GM12874 (cell line): Measurements from ENCODE around the gene ART1.

Source experiments
- TF ChIP-seq, protein P1 (sequence below): IDR thresholded peaks from 2 replicates; pipeline ENCODE4 v1.5.1; 2011; ENCODE audit warnings: low read depth, mild to moderate bottlenecking, control low read depth, low read length, moderate library complexity; ENCODE audit not compliant: insufficient read depth

The ART1 gene, protein sequence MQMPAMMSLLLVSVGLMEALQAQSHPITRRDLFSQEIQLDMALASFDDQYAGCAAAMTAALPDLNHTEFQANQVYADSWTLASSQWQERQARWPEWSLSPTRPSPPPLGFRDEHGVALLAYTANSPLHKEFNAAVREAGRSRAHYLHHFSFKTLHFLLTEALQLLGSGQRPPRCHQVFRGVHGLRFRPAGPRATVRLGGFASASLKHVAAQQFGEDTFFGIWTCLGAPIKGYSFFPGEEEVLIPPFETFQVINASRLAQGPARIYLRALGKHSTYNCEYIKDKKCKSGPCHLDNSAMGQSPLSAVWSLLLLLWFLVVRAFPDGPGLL

DNA sequence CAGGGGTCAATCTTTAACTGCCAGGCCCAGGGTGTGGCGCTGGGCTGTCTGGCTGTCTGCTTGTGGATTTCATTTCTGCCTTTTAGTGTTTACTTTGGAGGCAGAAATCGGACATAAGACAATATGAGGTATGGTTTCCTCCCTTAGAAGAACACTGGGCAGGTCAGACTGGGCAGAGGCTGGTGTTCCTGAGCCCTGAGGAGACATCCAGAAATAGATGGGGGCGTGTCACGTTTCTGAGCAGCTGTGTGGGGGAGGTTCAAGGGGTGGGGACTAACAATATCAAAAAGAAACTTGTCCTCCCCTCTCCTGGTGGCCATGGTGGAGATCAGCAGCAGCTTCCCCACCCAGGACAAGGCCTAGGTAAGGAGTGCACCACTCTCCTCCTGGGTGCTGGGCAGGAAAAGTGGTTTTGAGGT is at the start of gene ART1:
Gene ART1 (plus strand): TSS at position 312 of the 419 bp plus-strand sequence. CDS start 14,086 bp downstream, outside the sequence.
- TF ChIP-seq, protein P1, sequence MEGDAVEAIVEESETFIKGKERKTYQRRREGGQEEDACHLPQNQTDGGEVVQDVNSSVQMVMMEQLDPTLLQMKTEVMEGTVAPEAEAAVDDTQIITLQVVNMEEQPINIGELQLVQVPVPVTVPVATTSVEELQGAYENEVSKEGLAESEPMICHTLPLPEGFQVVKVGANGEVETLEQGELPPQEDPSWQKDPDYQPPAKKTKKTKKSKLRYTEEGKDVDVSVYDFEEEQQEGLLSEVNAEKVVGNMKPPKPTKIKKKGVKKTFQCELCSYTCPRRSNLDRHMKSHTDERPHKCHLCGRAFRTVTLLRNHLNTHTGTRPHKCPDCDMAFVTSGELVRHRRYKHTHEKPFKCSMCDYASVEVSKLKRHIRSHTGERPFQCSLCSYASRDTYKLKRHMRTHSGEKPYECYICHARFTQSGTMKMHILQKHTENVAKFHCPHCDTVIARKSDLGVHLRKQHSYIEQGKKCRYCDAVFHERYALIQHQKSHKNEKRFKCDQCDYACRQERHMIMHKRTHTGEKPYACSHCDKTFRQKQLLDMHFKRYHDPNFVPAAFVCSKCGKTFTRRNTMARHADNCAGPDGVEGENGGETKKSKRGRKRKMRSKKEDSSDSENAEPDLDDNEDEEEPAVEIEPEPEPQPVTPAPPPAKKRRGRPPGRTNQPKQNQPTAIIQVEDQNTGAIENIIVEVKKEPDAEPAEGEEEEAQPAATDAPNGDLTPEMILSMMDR = no peak

DNA sequence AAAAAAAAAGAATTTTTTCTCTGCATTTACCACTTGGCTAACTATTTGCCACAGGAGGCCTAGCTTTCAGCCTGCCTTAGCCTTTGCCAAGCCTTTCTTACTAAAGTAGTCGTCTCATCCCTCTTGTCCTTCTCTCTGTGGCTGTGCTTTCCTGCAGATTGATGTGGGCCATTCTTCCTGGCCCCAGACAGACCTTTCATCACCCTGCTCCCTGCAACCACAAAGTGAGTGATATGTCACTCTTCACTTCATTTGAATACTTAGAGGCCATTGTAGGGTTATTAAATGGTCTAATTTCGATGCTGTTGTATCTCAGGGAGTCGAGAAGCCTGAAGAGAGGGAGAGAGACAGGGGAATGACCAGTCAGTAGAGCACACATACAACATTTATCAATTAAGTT is 40.8 kb upstream of the ART1 start:
- TF ChIP-seq, protein P1 = no peak

DNA sequence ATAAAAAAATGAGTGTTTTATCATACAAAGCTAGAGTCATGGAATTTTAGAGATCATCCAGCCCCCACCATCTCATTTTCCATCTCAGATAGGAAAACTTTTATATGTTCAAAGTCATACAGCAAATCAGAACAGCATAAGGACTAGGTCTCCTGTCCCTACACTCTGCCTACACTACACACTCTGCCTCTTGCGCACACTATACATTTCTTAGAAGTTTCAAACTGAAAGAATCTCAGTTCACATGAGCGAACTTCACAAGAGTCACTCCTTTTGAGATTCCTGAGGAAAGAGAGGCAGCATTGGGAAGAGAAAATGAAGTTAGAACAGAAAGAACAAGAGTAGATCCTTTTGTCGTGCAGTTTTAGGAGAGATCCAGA is 39.7 kb upstream of the ART1 start:
- TF ChIP-seq, protein P1 = no peak

DNA sequence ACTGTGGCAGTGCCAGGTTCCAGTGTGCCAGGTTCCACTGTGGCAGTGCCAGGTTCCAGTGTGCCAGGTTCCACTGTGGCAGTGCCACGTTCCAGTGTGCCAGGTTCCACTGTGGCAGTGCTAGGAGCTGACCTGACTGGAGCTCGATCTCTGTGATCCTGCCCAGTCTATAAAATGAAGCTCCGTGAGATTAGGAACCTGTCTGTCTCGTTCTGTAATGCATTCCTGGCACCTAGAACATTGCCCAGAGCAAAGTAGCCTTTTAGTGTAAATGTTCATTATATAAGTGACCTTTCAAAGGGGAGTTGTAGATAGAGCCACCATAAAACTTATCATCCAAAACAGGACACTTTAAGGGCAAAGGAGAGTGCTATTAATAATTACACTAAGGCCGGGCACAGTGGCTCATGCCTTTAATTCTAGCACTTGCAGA is 39.1 kb upstream of the ART1 start:
- TF ChIP-seq, protein P1 = no peak

DNA sequence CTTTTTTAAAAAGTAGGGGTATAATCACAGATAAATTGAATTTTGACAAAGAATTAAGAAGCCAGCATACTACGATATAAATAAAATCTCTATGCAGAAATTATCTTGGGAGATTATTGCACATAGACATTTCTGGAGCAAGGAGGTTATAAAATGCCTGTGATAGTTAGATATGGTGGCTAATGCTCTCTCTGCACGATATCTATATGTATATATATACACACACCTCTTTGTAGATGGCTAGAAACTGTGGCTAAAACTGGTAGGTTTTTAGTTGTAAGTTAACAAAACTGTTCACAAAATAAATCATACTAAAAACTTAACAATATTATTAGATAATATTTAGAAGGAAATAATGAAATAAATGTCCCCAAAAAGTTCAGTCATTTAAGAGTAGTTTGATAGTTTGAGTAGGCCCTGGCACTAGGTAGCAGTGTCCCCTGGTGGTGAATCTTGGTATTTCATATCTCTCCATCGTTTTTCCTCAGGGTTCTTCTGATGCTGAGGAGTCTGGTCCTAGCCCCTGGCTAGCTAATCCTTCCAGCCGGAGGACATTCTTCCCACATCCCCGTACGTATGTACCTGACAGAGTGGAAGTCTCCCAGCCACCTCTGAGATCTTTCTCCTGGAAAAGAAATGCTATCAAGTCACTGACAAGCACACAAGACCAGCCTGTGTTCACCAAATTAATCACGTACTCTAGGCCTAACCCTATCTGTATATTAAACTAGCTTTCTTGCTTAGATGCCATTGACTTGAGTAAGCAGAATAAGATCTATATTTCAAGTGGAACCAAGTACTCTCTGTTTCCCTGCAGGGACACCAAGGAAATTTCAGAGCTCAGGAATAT is 35.3 kb upstream of the ART1 start:
- TF ChIP-seq, protein P1 = peak; percentile 85

DNA sequence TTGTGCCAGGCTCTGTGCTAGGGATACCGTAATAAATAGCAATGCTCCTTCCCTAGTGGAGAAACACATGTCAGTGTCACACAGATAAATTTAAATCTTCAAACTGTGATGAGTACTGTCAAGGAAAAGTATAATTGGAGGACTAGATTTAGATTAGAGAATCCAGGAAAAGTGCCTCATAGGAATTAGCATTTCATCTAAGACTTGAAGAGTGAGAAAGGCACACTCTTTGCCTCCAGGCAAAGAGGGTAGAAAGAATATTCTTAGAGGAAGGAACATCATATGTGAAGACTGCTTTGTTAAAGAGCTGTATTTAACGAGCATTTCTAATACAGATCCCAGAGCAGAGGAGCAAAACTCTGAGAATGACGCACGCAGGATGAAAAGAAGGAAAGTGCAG is 34.1 kb upstream of the ART1 start:
- TF ChIP-seq, protein P1 = no peak

DNA sequence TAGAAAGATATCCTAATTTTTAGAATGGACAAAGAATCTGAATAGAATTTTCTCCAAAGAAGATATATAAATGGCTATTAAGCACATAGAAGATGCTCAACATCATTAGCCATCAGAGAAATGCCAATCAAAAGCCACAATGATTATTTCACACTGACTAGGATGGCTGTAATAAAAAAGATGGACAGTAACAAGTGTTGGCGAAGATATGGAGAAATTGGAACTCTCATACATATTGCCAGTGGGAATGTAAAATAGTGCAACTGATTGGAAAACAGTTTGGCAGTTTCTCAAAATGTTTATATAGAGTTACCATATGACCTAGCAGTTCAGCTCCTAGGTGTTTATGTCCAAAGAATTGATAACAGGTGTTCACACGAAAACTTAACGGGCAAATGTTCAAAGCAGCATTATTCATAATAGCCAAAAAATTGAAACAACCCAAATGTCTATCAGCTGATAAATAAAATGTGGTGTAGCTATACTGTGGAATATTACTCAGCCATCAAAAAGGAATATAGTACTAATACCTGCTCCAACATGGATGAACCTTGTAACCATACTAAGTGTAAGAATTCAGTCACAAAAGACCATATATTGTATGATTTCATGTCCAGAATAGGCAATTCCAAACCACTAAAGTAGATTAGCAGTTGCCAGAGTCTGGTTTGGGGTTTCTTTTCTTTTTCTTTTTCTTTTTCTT is 32.8 kb upstream of the ART1 start:
- TF ChIP-seq, protein P1 = no peak
